Loucy (cell line): ENCODE results near the gene S1PR5.

Experiments used
- H2AFZ ChIP-seq: fragments of 200-600 bp; sonication (generic); 2 replicates; pipeline ENCODE4 v1.6.0; 2016; ENCODE audit warnings: antibody characterized with exemption, mild to moderate bottlenecking, low read length, moderate library complexity
- H3F3A ChIP-seq: fragments of 200-600 bp; 2 replicates; pipeline ENCODE4 v1.6.0; 2016; ENCODE audit warnings: antibody characterized with exemption, low read depth, mild to moderate bottlenecking
- H3K27me3 ChIP-seq: fragments of 200-600 bp; sonication (generic); 2 replicates; pipeline ENCODE4 v1.6.1; 2014; ENCODE audit warnings: low read length, mild to moderate bottlenecking; ENCODE audit not compliant: insufficient read depth, poor library complexity, severe bottlenecking
- H3K36me3 ChIP-seq: fragments of 200-600 bp; sonication (generic); 2 replicates; pipeline ENCODE4 v1.6.1; 2016; ENCODE audit warnings: low read length; ENCODE audit not compliant: insufficient read depth
- H3K4me1 ChIP-seq: fragments of 200-600 bp; sonication (generic); 2 replicates; pipeline ENCODE4 v1.5.1; 2014; ENCODE audit warnings: low read length, mild to moderate bottlenecking; ENCODE audit not compliant: insufficient read depth, poor library complexity, severe bottlenecking
- H3K4me2 ChIP-seq: fragments of 200-600 bp; sonication (generic); 2 replicates; pipeline ENCODE4 v1.6.0; 2014; ENCODE audit warnings: antibody characterized with exemption, low read length, low read depth, mild to moderate bottlenecking; ENCODE audit not compliant: poor library complexity, severe bottlenecking
- H3K4me3 ChIP-seq: fragments of 200-600 bp; sonication (generic); 2 replicates; pipeline ENCODE4 v1.5.1; 2014; ENCODE audit warnings: low read length, mild to moderate bottlenecking, mixed read lengths; ENCODE audit not compliant: poor library complexity, severe bottlenecking
- H3K79me2 ChIP-seq: fragments of 200-600 bp; sonication (generic); 2 replicates; pipeline ENCODE4 v1.6.1; 2014; ENCODE audit warnings: low read length; ENCODE audit not compliant: insufficient read depth
- H3K9ac ChIP-seq: fragments of 200-600 bp; sonication (generic); 2 replicates; pipeline ENCODE4 v1.6.0; 2014; ENCODE audit warnings: mild to moderate bottlenecking, low read depth, low read length, moderate library complexity; ENCODE audit not compliant: poor library complexity, severe bottlenecking
- H3K9me2 ChIP-seq: fragments of 200-600 bp; sonication (generic); replicated peaks from 2 replicates; pipeline ENCODE4 v1.6.1; 2016; ENCODE audit warnings: low read depth, low read length, mixed read lengths
- H3K9me3 ChIP-seq: fragments of 200-600 bp; sonication (generic); 2 replicates; pipeline ENCODE4 v1.6.1; 2014; ENCODE audit warnings: mild to moderate bottlenecking, antibody characterized with exemption, low read length, low read depth; ENCODE audit not compliant: insufficient read depth
- H4K20me1 ChIP-seq: fragments of 200-600 bp; sonication (generic); 2 replicates; pipeline ENCODE4 v1.6.0; 2014; ENCODE audit warnings: antibody characterized with exemption, low read length, mild to moderate bottlenecking; ENCODE audit not compliant: insufficient read depth, poor library complexity, severe bottlenecking
- CTCF ChIP-seq: fragments of 200-600 bp; sonication (generic); conservative IDR thresholded peaks from 2 replicates; pipeline ENCODE4 v1.5.1; 2014; ENCODE audit warnings: mild to moderate bottlenecking, antibody characterized with exemption, low read length
- EZH2phosphoT487 ChIP-seq: fragments of 200-600 bp; IDR thresholded peaks from 2 replicates; pipeline ENCODE4 v1.6.1; 2018; ENCODE audit warnings: antibody characterized with exemption, mild to moderate bottlenecking, moderate library complexity, borderline replicate concordance

S1PR5 gene

DNA sequence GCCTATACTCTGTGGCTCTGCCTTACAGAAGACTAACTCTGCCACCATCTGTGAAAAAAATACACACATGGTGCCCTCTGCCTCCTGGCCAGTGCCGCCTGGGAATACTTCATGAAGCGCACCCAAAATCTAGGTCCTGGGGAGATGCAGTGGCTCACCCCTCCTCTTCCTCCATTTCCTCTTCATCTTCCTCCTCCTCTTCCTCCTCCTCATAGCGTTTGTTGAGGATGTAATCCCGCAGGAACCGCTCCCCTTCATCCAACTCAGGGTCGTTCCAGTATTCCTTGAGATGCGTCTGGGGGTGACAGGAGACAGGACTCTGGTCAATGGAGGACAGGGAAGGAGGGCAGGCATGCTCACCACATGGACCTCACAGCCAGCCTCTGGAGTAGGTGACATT is 42.9 kb upstream of the S1PR5 start:
- no peak for TF ChIP-seq EZH2phosphoT487
- no peak for TF ChIP-seq CTCF
- Histone ChIP-seq H3K4me3 (no peak overlapping the region), H2AFZ (no peak overlapping the region), H3K27me3 (no peaks in the 10 kb centered on the region), H4K20me1 (peaks cover 27% of the 10 kb centered on the region), H3K9me3 (no peaks in the 10 kb centered on the region), H3F3A (peaks cover 8% of the 10 kb centered on the region), H3K9me2 (no peaks in the 10 kb centered on the region), H3K4me2 (no peak overlapping the region), H3K36me3 (peaks cover 52% of the 10 kb centered on the region; the same call in 1 of the 2 replicates), H3K9ac (no peak overlapping the region), H3K79me2 (peaks cover 86% of the 10 kb centered on the region), H3K4me1 (peaks cover 30% of the 10 kb centered on the region)

DNA sequence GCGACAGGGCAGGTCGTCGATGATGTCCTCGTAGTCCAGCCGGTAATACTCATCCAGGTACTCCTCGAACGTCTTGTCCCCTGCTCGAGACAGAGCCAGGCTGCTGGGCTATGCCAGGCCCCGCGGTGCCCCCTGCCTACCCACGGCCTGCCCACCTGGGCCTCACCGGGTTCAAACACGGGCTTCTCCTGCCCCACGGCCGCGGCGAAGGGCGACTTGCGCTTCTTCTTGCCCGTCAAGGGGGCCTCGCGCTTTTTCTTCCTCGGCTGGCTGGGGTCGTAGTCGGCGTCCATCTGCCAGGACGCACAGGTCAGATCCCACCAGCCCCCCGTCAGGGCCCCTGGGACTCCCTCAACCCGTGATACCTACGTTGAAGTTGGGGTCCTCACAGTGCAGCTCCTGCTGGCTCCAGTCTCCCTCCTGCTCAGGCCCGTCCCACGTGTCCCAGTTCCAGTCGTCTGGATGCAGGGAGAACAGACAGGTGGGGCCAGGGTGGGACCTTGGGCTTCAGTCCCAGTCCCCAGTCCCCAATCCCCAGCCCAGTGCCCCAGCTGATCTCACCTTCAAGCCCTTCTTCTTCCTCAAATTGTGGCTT is 40.5 kb upstream of the S1PR5 start:
- Histone ChIP-seq H3K9ac (no peak overlapping the region), H3K27me3 (no peaks in the 10 kb centered on the region), H3K36me3 (peaks cover 62% of the 10 kb centered on the region; the same call in 1 of the 2 replicates), H3K4me3 (no peak overlapping the region), H2AFZ (no peak overlapping the region), H3K4me2 (no peak overlapping the region), H3K79me2 (peaks cover 64% of the 10 kb centered on the region), H3K9me2 (no peaks in the 10 kb centered on the region), H3K4me1 (peaks cover 40% of the 10 kb centered on the region), H3K9me3 (no peaks in the 10 kb centered on the region), H3F3A (peaks cover 28% of the 10 kb centered on the region), H4K20me1 (peaks cover 16% of the 10 kb centered on the region)
- no peak for TF ChIP-seq EZH2phosphoT487
- TF ChIP-seq CTCF, result no peak

GRCh38 chr19:10555610-10555973 is 38.3 kb upstream of the S1PR5 start:
- H3K4me1 ChIP-seq, result peaks cover 56% of the 10 kb centered on the region
- TF ChIP-seq CTCF, result no peak
- TF ChIP-seq EZH2phosphoT487, result no peak
- H3K9me3 ChIP-seq, result no peaks in the 10 kb centered on the region
- H3K9ac ChIP-seq, result peak overlapping the region; percentile 90
- H3K9me2 ChIP-seq, result no peaks in the 10 kb centered on the region
- peaks cover 36% of the 10 kb centered on the region for H3F3A ChIP-seq
- H2AFZ ChIP-seq, result no peak overlapping the region
- H3K4me3 ChIP-seq, result peak overlapping the region; percentile 59
- no peaks in the 10 kb centered on the region for H3K27me3 ChIP-seq
- peaks cover 69% of the 10 kb centered on the region; the same call in 1 of the 2 replicates for H3K36me3 ChIP-seq
- H4K20me1 ChIP-seq, result peaks cover 6% of the 10 kb centered on the region
- peak overlapping the region; percentile 75 for H3K4me2 ChIP-seq
- peaks cover 57% of the 10 kb centered on the region for H3K79me2 ChIP-seq
